Stimulated activated CD8-positive, alpha-beta memory T cell treated with anti-CD3 and anti-CD28 coated beads, Interleukin-15, amount 100 ng/mL, for 1 hour (primary cell): ENCODE data around the gene STEAP3.
A peak's percentile ranks its signal among the peaks of the same experiment; 100 is the strongest.
"Not testable (repeated sequence)": the region's sequence is repeated elsewhere in the genome, so short reads cannot be mapped to it uniquely, and the experiment has no call there.

ENCODE experiments used
- DNase-seq: peaks from one replicate; pipeline ENCODE4 v3.0.0-alpha.2; 2020; ENCODE audit warnings: low read depth

STEAP3 gene

GRCh38 chr2:119264781-119265692 lies 41.4 kb downstream of the STEAP3 start:
- no peak for DNase-seq

DNA sequence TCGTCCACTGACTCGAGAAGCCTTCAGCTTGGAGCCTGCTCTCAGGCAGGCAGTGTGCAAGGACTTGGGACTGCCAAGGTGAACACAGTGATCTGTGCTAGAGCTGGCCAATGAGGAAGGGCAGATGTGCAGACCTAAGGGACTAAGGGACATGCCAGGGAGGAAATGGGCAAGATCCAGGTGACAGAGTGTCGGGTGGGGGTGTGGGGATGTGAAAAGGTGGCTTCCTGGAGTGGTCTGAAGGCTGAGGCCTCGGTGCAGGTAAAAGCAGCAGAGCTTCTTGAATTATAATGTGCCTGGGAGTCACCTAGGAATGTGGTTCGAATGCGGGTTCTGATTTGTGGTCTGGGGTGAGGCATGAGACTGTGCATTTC lies 42.0 kb downstream of the STEAP3 start:
- DNase-seq: no peak

- DNase-seq: no peak
Measured at GRCh38 chr2:119266091-119266589, 42.5 kb downstream of the STEAP3 start.

DNA sequence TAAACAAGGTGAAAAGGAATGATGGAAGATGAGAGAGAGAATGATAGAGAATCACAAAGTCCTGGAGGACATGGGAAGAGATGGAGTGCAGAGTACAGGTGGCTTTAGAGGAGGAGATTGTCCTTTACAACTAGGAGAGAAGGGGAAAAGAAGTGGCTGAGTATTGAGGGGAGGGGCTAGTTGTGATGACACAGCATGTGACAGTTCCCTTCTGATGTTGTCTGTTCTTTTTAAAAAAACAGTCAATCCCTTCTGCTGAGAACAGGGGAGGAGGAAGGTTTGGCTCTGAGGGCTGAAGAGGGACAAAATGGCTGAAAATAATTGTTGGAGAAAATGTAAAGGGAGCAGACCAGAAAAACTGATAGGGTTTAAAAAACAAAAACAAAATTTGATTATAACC lies 44.0 kb downstream of the STEAP3 start:
- no peak for DNase-seq

DNA sequence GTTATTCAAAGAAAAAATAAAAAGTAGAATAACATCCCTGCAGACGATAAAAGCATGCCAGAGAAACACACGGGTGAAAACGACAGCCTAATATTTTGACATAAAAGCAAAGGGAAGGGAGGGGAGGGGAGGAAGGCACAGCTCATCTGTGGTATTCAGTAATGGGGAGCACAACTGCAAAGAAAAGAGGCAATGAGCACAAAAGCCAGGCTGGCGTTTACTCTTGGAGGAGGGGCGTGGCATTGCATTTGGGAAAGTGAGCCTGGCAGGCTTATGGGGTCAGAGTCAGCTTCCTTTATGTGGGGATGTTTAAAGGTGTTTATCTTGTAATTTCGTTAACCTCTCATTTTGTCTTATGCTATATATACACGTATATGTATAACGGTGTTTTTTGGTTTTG lies 53.2 kb downstream of the STEAP3 start:
- DNase-seq: no peak

DNA sequence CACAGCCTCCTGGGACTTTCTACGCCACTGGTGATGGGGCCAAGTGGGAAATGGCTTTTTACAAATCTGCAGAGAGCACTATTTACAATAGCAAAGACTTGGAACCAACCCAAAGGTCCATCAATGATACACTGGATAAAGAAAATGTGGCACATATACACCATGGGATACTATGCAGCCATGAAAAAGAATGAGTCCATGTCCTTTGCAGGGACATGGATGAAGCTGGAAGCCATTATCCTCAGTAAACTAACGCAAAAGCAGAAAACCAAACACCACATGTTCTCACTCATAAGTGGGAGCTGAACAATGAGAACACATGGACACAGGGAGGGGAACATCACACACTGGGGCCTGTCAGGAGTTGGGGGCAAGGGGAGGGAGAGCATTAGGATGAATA lies 54.8 kb downstream of the STEAP3 start:
- DNase-seq: not testable (repeated sequence)

GRCh38 chr2:119278946-119279345 lies 55.3 kb downstream of the STEAP3 start:
- DNase-seq: no peak

DNA sequence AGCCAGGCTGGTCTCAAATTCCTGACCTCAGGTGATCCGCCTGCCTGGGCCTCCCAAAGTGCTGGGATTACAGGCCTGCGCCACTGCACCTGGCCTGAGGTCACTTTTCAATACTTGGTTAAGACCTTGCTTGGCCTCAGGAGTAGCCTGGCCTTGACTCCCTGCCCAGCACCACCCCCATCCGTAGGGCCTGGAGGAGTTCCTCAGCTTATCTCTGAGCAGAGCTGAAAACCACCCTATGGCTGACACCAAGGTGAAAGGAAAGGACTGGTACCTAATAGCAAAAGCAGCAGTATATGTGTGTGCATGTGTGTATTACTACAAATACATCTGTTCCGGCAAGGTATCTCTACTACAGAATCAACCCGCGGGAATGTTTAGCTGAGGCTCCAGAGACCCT lies 56.0 kb downstream of the STEAP3 start:
- no peak for DNase-seq

DNA sequence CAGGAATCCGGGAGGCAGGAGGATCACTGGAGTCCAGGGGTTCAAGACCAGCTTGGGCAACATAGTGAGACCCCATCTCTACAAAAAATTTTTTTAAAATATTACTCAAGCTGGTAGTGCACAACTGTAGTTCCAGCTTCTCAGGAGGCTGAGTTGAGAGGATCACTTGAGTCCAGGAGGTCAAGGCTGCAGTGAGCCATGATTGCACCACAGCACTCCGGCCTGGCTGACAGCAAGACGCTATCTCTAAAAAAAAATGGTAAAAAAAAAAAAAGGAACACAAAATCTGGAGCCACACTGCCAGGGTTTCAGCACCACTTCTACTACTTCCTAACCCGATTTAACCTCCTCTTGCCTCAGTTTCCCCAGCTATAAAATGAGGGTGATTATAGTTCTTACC lies 57.0 kb downstream of the STEAP3 start:
- DNase-seq: no peak

GRCh38 chr2:119282146-119282995 lies 58.7 kb downstream of the STEAP3 start:
- no peak for DNase-seq

DNA sequence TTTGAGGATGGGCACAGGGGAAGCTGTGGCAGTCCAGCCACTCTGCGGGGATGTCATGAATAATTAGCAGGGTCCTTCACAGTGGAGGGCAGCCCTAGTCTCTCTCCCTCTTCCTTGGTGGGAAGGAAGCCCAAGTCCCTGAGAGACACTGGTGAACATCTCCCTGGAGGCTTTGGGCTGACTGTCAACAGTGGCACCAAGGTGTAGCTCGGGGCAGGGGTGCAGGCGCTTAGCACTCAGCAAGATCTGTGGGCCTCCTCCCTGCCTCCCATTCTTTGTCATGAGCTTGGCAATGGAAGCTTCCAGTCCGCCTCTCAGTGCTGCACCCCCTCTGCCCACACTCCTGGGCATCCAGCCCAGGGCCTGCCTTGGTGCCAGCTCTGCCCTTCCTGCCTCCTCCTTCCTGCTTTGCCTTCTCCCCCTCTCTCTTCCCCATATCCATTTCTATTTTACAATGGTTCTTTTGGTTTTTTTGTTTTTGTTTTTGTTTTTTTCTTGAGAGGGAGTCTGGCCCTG lies 59.4 kb downstream of the STEAP3 start:
- DNase-seq: no peak

DNA sequence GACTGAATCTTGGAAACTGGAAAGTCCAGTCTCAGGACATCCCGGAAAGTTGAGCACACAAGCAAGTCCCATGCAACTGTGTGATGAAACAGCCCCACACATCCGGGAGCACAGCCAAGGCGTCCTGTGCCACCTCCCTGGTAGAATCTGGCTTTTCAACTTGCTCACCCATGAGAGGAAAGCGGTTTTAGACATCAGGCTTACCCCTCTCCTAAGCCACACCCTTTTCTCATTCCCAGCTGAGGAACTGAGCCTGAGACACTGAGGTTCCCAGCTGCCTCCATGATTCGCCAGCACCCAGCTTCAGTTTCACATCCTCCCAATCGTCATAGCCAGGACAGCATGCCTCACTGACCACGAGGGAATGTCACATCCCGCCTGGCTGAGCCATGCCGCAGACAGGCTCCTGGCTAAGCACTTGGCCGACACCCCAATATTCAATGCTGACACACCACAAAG lies 60.3 kb downstream of the STEAP3 start:
- DNase-seq: no peak

- DNase-seq: no peak
Measured at GRCh38 chr2:119286661-119287060, 63.0 kb downstream of the STEAP3 start.

GRCh38 chr2:119288576-119288975 lies 64.9 kb downstream of the STEAP3 start:
- DNase-seq: no peak

DNA sequence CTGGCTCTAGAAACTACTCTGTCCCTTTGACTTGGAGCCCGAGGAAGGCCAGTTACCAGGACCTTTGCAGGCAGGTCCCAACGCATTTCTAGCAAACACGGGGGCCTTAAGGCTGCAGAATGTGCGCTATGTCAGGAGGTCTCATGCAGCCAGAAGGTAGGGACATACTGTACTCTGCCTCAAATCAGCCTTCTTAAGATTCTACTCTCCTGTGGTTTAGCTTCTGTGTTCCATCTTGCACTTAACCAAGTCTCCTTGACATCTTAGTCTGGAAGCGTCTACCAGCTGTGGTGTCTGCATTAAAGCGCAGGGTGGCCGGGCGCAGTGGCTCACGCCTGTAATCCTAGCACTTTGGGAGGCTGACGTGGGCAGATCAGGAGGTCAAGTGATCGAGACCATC lies 65.5 kb downstream of the STEAP3 start:
- DNase-seq: no peak

DNA sequence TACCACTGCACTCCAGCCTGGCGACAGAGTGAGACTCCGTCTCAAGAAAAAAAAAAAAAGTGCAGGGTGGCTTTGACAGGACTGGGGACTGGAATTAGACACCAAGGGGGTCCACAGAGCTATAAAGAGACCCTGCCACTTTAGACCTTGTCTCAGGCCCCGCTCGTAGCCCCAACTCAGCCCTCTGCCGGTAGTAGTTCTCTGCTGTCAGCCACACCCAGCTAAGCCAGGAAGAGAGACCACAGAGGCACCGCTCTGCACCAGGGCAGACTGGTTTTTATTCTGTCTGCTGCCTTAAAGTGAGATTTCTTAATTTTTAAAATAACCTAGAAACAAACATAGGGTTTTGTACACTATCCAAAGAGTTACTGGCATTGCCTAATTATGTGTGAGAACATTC lies 66.0 kb downstream of the STEAP3 start:
- no peak for DNase-seq

- DNase-seq: peak; percentile 45
Measured at GRCh38 chr2:119290859-119291587, 67.4 kb downstream of the STEAP3 start.

- DNase-seq: no peak
Measured at GRCh38 chr2:119291588-119292167, 68.0 kb downstream of the STEAP3 start.

DNA sequence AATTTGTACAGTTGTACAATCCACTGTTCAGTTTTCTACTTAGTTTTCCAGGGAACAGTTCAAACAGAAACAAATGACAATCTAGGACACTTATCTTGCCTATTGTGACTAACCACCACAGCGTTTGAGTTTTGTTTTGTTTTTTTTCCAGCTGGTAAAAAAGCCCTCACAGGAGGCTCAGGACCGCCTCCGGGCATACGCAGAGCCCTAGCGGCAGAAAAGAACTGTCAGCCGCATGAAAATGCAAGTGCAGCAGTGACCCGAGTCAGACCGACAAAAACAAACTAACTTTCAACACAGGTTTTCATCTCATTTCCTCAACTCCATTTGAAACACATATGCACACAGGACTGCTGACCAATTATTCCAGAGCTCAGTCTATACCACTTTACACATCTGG lies 68.6 kb downstream of the STEAP3 start:
- DNase-seq: no peak

DNA sequence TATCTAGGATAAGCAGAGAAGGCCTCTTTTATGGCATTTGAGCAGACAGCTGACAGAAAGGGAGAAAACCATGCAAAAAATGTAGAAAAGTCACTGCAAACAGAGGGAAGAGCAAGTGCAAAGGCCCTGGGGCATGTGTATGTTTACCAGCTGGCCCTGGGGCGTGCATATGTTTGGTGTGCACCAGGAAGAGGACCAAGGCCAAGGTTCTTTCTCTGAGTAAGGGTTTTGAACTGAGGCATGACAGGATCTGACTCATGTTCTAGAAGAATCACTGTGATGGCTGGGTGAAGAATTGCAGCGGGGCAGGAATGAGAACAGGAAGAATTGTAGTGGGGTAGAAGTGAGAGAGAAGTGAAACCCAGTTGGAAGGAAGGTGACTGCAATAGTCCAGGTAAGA lies 69.6 kb downstream of the STEAP3 start:
- DNase-seq: no peak

DNA sequence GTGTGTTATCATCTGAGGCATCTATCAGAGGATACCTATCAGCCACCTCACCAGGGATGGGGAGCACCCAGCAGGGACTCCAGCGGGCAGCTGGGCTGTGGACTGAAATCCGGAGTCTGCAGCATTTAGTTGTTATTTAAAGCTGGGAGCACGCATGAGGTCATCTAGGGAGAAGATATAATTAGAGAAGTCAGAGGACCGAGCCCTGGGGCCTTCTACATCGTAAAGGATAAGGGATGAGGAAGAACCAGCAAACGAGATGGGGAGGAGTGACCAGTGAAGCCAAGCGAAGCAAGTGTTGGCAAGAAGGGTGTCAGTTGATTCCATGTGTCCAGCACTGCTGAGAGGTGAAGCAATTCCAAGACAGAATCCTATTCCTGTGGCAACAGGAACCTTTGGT lies 70.3 kb downstream of the STEAP3 start:
- DNase-seq: no peak

GRCh38 chr2:119294671-119295070 lies 71.0 kb downstream of the STEAP3 start:
- DNase-seq: no peak
